Measurements from ENCODE around the gene ACSL5. TPM values are rescaled to one million over a fixed set of nuclear protein-coding genes. Genes with fewer than 3 reads are reported as not detected.

ACSL5 gene
- total and polyA plus RNA-seq, 2 of the 8 experiments (the other 6 are each of a cell fraction or from before 2014, with no cell fraction given): not detected

GRCh38 chr10:112393341-112393740, 19.4 kb downstream of the ACSL5 start:
- Histone ChIP-seq H2AFZ (ENCODE audit: low read length) (no peak overlapping the region), H4K8ac (ENCODE audit: extremely low read depth, insufficient read depth, low read length) (no peak overlapping the region), H2BK20ac (ENCODE audit: low read length) (no peak overlapping the region), H2BK12ac (ENCODE audit: low read depth, low read length) (no peak overlapping the region), H3K79me2 (ENCODE audit: control insufficient read depth in 1 of 2, insufficient read depth in 2 of 2, low read length in 2 of 2) (no peaks in the 10 kb centered on the region), H4K20me1 (replicated peaks in 1 of 2; ENCODE audit: control insufficient read depth in 1 of 2, insufficient read depth in 2 of 2, low read length in 2 of 2) (no peaks in the 10 kb centered on the region), H3K14ac (ENCODE audit: insufficient read length) (no peak overlapping the region), H3K4me1 (replicated peaks in 1 of 4; ENCODE audit: control insufficient read depth in 3 of 4, insufficient read depth in 4 of 4, low read length in 3 of 4) (no peaks in the 10 kb centered on the region), H3K9ac (replicated peaks in 1 of 4; ENCODE audit: extremely low read depth in 1 of 4, low read depth in 3 of 4, low read length in 3 of 4) (no peak overlapping the region), H3K9me3 (ENCODE audit: insufficient read depth in 2 of 2, low read depth in 1 of 2, low read length in 1 of 2) (no peaks in the 10 kb centered on the region), H3K79me1 (ENCODE audit: low read depth, low read length) (no peaks in the 10 kb centered on the region), H3K4me2 (ENCODE audit: insufficient read depth in 1 of 2, low read depth in 2 of 2, low read length in 2 of 2) (no peak overlapping the region), H3K23me2 (ENCODE audit: low read depth, low read length) (no peaks in the 10 kb centered on the region; the same call in 1 of the 2 replicates), H2BK5ac (ENCODE audit: low read depth, low read length) (no peak overlapping the region), H4K91ac (replicated peaks; ENCODE audit: insufficient read length, low read length) (no peak overlapping the region), H2BK120ac (replicated peaks; ENCODE audit: low read depth, low read length) (no peak overlapping the region), H3K4ac (replicated peaks; ENCODE audit: insufficient read length, low read depth, low read length) (no peak overlapping the region), H3K56ac (replicated peaks; ENCODE audit: insufficient read length, low read depth, low read length) (no peak overlapping the region), H2BK15ac (ENCODE audit: low read length) (no peak overlapping the region), H3K36me3 (ENCODE audit: control insufficient read depth in 2 of 4, insufficient read depth in 4 of 4, low read length in 3 of 4) (no peaks in the 10 kb centered on the region), H4K5ac (ENCODE audit: insufficient read length, low read depth, low read length) (no peak overlapping the region), H3K18ac (ENCODE audit: extremely low read depth, low read length) (no peak overlapping the region), H3K27ac (ENCODE audit: low read depth, low read length) (no peak overlapping the region), H3K27me3 (replicated peaks in 1 of 4; ENCODE audit: control insufficient read depth in 3 of 4, extremely low read depth in 1 of 4, insufficient read depth in 3 of 4, low read length in 3 of 4) (peaks cover 0 to 2% (median 0%) of the 10 kb centered on the region in 4 experiments; a peak in 1 of 7 replicates), H2AK5ac (ENCODE audit: low read depth, low read length) (no peak overlapping the region), H3K23ac (ENCODE audit: insufficient read length) (no peak overlapping the region), H3K4me3 (ENCODE audit: extremely low read depth in 1 of 4, insufficient read depth in 2 of 4, low read depth in 3 of 4, low read length in 4 of 4) (no peak overlapping the region)
- ChIA-PET CTCF (ENCODE audit: partially characterized antibody) (interaction anchor here (1.0 kb wide), 1 partner anchor 9 kb away, joined by 3 read pairs; no protein-coding TSS in a partner anchor), POLR2A (ENCODE audit: partially characterized antibody) (no interaction called here)
- TF ChIP-seq SIRT6 (IDR thresholded peaks at IDR 0.05; ENCODE audit: low read length) (no peak), GABPA (IDR thresholded peaks at IDR 0.05; ENCODE audit: borderline replicate concordance, insufficient read depth, low read length) (no peak)
- FAIRE-seq: no peak
- WGBS, 2 experiments (ENCODE audit: extremely low coverage in 1 of 2, insufficient coverage in 1 of 2, insufficient read length in 1 of 2, insufficient replicate concordance in 2 of 2, low coverage in 1 of 2, low lambda C conversion rate in 2 of 2, missing lambda C conversion rate in 1 of 2): 79% methylated on average over 1 of the region's 1 CpG; no CpG with 5 or more reads in 1 of the 2 experiments
- no peak for DNase-seq (ENCODE audit: low read depth in 1 of 2, low spot score in 2 of 2)
